Activated effector memory CD4-positive, alpha-beta T cell treated with Interleukin-2 at 50 U/mL for 16 hours (primary cell): ENCODE measurements around the gene ZP3.
"Not testable (repeated sequence)": the region's sequence is repeated elsewhere in the genome, so short reads cannot be mapped to it uniquely, and the experiment has no call there.

Source experiments
- DNase-seq: peaks from one replicate; pipeline ENCODE4 v3.0.0-alpha.2; 2020

ZP3 gene

GRCh38 chr7:76407718-76408117 is 17.0 kb upstream of the ZP3 start:
- no peak for DNase-seq

DNA sequence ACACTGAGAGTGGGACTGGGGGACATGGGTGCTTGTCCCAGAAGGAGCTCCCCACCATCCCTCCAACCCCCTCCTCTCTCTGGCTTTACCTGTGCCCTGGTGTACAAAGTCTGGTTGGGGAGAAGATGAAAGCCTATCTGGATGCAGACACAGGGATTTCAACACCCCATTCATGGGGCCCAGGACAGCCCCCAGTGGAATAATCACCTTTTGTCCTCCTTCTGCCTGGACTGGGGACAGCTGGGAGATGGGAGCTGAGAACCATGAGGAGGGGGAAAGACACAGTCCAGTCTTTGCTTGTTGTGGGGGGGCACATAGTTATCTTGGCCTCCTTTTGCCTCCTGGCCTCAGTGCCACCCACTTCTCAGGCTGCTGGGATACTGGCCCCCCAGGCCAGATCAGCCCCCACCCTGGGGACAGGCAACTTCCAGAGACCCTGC is 16.6 kb upstream of the ZP3 start:
- no peak for DNase-seq

DNA sequence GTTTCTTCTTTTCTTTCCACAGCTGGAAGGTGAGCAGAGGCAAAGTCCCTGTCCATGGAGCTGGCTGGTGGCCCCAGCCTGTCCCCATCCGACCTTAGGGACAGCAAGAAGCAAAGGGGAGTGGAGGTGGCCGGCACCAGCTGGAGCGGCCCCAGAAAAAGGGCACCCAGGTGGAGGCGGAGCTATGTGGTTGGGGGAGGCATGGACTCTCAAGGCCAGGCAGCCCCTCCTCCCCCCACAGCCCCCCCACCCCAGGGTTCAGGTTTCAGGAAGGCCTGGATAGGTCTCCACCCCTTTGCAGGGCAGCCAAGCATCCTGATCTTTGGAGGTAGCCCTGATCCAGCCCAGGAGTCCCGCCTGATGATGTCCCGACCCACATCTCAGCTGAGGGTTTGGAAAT is 15.2 kb upstream of the ZP3 start, which contains the start of gene SSC4D:
Gene SSC4D (minus strand): TSS at position 161 of the 400 bp plus-strand sequence. CDS start 5,258 bp downstream, outside the sequence.
- no peak for DNase-seq

- DNase-seq = no peak
Measured at GRCh38 chr7:76411626-76412025, 13.1 kb upstream of the ZP3 start.

DNA sequence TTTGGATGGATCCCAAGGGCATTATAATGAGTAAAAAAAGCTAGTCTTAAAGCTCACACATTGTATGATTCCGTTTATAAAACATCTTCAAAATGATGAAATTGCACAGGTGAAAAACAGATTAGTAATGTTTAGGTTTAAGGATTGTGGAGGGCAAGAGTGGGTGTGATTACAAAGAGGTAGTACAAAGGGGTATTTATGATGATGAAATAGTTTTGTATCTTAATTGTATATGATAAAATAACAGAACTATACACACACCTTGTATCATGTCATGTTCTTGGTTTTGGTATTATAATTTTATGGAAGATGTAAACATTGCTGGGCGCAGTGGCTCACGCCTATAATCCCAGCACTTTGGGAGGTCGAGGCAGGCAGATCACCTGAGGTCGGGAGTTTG is 12.5 kb upstream of the ZP3 start:
- DNase-seq = no peak

DNA sequence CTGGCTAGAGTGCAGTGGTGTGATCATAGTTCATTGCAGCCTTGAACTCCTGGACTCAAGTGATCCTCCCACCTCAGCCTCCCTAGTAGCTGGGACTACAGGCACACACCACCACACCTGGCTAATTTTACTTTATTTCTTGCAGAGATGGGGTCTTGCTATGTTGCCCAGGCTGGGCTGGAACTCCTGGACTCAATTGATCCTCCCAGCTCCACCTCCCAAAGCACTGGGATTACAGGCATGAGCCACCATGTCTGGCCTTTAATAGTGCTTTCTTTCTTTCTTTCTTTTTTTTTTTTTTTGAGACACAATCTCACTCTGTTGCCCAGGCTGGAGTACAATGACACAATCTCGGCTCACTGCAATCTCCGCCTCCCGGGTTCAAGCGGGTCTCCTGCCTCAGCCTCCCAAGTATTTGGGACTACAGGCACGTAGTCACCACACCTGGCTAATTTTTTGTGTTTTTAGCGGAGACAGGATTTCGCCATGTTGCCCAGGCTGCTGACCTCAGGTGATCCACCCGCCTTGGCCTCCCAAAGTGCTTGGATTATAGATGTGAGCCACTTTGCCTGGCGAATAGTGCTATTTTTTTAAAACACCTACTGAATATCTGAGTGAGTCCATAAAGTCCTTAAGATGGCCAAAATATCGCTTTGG is 7.0 kb upstream of the ZP3 start:
- DNase-seq = not testable (repeated sequence)

DNA sequence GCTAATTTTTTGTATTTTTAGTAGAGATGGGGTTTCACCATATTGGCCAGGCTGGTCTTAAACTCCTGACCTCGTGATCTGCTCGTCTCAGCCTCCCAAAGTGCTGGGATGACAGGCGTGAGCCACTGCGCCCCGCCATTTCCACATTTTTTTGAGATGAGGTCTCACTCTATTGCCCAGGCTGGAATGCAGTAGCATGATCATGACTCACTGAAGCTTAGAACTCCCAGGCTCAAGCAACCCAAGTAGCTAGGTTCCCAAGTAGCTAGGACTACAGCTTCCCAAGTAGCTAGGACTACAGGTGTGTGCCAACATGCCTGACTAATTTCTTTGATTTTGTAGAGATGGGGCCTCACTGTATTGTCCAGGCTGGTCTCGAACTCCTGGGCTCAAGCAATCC is 3.7 kb upstream of the ZP3 start:
- not testable (repeated sequence) for DNase-seq

DNA sequence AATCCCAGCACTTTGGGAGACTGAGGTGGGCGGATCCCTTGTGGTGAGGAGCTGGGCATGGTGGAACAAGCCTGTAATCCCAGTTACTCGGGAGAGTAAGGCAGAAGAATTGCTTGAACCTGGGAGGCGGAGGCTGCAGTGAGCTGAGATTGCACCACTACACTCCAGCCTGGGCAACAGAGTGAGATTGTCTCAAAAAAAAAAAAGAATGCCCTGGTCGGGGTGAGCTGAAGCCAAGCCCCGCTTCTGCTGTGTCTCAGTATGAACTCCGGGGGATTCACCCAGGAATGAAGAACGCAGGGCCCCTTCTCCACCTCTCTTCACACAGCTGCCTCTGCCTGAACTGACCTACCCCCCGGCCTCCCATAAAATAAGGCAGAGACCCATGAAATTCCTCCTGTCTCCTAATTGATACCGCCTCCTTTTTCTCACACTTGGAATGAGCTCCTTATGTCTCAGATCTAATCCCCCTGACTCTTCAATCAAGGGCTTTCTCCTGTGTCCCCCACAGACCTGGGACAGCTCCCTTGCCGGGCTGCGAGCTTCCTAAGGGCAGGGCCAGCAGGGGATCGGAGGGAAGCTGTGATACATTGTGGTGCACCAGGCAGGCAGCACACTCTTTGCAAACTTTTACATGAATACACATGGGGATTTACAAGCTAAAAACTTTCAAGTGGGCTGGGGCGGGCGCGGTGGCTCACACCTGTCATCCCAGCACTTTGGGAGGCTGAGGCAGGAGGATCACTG is 911 bp upstream of the ZP3 start:
- no peak for DNase-seq

DNA sequence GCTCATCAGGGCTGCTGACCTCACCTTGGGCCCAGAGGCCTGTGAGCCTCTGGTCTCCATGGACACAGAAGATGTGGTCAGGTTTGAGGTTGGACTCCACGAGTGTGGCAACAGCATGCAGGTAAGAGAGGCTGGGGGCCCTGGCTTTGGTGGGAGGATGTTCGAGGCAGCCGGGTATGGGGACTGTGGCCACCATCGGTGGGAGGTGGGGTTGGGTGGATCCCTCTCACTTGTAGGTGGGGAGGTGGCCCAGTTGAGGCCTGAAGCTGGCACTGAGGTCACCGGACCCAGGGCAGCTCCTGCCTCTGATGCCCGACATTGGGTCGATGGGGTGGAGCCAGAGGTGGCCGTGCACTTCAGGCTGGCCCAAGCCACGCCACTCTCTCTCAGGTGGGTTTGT is 406 bp downstream of the ZP3 start:
- DNase-seq = no peak

DNA sequence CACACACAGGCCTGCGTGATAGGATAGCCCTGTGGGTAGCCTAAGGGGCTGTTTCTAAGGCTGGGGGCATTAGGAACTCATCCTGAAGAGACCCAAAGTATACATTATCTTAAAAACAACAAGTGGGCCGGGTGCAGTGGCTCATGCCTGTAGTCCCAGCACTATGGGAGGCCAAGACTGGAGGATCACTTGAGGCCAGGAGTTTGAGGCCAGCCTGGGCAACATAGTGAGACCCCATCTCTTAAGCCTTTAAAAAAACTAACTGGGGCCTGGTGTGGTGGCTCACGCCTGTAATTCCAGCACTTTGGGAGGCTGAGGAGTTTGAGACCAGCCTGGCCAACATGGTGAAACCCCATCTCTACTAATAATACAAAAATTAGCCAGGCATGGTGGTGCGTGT is 808 bp downstream of the ZP3 start:
- DNase-seq = not testable (repeated sequence)

GRCh38 chr7:76426246-76426645 is 1.5 kb downstream of the ZP3 start:
- no peak for DNase-seq

GRCh38 chr7:76427635-76428034 is 2.9 kb downstream of the ZP3 start:
- no peak for DNase-seq

DNA sequence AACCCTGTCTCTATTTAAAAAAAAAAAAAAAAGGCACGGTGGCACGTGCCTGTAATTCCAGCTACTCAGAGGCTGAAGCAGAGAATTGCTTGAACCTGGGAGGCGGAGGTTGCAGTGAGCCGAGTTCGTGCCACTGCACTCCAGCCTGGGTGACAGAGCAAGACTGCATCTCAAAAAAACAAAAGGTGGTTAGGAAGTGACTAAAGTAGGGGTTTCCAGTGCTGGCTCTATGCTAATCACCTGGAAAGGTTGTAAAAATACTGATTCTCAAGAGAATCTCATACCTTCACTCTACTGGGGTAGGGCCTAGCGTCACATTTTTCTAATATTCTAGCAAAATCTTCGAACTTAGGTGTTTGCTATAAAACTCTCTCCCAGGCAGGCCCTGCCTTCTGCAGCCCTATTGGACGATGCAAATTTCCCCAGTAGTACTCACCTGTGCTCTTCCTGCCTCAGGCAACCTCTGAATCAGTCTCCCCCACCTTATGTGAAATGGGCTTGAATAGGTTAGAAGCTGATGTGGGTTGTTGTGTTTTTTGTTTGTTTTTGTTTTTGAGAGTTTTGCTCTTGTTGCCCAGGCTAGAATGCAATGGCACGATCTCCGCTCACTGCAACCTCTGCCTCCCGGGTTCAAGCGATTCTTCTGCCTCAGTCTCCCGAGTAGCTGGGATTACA is 3.5 kb downstream of the ZP3 start:
- DNase-seq = no peak

GRCh38 chr7:76428868-76429805 is 4.4 kb downstream of the ZP3 start:
- no peak for DNase-seq

- no peak for DNase-seq
Measured at GRCh38 chr7:76430211-76430610, 5.5 kb downstream of the ZP3 start.

GRCh38 chr7:76430836-76431235 is 6.1 kb downstream of the ZP3 start:
- no peak for DNase-seq

GRCh38 chr7:76437873-76438272 is 13.1 kb downstream of the ZP3 start:
- peak; percentile 33 for DNase-seq

DNA sequence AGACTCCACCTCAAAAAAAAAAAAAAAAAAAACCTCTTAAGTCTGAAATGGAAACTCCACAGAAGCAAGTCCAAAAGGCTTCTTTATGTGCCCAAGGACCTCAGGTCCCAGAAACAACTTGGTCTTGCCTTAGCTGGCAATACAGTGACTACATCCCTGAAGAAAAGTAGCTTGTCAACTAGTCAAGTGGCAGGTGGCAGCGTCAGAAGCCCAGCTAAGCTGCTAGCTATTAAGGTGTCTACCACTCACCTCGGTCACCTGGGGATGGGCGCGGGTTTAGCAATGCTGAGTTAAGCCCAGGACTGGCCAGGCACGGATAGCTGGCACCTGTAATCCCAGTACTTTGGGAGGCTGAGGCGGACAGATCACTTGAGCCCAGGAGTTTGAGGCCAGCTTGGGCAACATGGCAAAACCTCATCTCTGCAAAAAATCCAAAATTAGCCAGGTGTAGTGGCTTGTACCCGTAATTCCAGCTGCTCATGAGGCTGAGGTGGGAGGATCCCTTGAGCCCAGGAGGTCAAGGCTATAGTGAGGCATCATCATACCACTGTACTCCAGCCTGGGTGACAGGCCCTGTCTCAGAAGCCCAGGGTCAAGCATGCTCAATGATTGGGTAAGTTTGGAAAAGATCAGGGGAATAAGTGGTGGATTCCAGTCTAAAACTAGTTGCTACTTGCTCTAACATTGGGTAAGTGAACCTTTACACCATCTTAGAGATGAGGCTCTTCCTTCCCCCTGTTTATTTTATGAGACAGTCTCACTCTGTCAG is 14.6 kb downstream of the ZP3 start:
- DNase-seq = not testable (repeated sequence)

DNA sequence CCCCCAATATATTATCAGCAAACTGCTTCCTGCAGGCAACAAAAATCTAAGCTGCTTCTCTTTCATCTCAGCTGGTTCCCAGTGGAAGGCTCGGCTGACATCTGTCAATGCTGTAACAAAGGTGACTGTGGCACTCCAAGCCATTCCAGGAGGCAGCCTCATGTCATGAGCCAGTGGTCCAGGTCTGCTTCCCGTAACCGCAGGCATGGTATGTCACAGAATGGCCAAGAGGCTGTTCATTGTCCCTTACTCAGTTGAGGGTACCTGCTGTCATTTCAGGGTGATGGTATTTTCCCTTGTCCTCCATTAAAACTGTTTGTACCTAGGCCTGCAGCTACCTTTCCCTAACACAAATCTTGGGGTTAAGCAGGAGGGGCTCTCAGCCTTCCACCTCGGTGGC is 15.7 kb downstream of the ZP3 start:
- not testable (repeated sequence) for DNase-seq

DNA sequence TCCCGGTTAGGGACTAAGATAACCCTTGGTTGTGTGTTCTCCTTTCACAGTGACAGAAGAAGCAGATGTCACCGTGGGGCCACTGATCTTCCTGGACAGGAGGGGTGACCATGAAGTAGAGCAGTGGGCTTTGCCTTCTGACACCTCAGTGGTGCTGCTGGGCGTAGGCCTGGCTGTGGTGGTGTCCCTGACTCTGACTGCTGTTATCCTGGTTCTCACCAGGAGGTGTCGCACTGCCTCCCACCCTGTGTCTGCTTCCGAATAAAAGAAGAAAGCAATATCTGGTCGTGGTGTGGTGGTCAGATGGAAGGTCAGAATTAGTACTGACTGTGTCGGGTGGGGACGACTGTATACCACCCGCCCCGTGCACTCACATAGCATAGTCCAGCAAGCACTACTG is 17.0 kb downstream of the ZP3 start:
- not testable (repeated sequence) for DNase-seq

DNA sequence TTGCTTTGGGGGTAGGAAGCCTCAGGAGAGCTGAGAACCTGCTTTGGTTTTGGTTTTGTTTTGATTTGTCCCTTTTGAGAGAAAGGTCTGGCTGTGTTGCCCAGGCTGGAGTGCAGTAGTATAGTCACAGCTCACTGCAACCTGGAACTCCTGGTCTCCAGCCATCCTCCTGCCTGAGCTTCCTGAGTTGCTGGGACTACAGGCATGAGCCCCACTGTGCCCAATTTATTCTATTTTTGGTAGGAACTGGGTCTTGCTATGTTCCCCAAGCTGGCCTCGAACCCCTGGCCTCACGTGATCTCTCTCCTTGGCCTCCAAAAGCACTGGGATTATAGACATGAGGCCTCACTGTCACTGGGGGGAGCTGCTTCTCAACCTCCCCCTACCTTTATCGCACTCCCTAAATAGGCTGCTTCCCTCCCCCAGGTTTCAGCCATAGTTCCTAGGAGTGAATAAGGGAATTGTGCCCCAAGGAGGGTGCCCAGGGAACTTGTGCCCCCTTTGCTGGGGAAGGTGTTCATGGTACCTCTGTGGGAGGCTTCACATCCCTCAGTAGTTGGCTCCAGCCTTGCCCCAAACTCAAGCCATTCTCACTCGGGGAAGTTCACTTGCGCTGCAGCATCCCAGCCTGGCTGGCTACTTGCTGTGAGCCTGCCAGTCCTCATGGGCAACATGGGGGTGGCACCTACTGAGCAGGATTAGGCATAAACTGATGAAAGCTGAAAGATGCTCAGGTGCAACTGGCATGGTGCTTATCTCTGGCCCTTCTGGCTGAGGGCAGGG is 18.1 kb downstream of the ZP3 start:
- DNase-seq = not testable (repeated sequence)
